HG03565 (cell line): Measurements from ENCODE around the gene NDUFA6.
"Not testable (repeated sequence)": the region's sequence is repeated elsewhere in the genome, so short reads cannot be mapped to it uniquely, and the experiment has no call there.

Experiments
- ATAC-seq: cut with Tn5 transposase; IDR thresholded peaks from one replicate; pipeline ENCODE4 v1.9.1; 2021; ENCODE audit warnings: mild to moderate bottlenecking, moderate library complexity; ENCODE audit not compliant: unreplicated experiment

The NDUFA6 gene

GRCh38 chr22:42072606-42073330 is 17.8 kb downstream of the NDUFA6 start:
- ATAC-seq = no peak

- ATAC-seq = not testable (repeated sequence)
Measured at GRCh38 chr22:42071508-42071907, 19.1 kb downstream of the NDUFA6 start.

GRCh38 chr22:42070517-42071422 is 19.8 kb downstream of the NDUFA6 start, which contains the start of gene NAGA:
Gene NAGA (minus strand): TSS chr22:42070812. CDS start chr22:42070297, 515 bp downstream.
- peak; percentile 82 for ATAC-seq

- ATAC-seq = no peak
Measured at GRCh38 chr22:42069801-42070516, 20.6 kb downstream of the NDUFA6 start.

- ATAC-seq = no peak
Measured at GRCh38 chr22:42068291-42068690, 22.3 kb downstream of the NDUFA6 start.

DNA sequence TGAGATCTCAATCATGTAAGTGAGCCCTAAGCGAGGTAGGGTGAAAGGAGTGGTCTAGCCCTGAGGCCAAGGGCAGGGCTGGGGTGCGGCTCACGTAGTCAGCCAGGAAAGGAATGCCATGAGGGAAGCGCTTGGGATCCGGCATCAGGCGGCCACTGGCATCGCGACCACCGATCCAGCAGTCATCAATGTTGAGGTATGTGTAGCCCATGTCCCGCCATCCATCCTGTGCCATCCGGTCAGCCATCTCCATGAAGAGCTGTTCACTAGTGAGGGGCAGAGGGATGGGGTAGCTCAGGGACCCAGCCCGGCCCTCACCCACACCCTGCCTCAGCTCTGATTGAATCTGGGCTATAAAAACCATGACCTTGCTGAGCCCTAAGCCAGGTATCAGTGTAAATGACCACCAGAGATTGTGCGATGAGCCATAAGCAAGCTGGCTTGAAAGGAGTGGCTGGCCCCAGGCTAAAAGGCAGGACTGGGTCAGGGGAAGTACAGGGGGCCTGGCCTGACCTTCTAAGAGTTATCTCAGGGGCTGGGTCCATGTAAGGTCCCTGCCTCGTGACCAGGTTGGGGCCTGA is 22.8 kb downstream of the NDUFA6 start:
- ATAC-seq = no peak

DNA sequence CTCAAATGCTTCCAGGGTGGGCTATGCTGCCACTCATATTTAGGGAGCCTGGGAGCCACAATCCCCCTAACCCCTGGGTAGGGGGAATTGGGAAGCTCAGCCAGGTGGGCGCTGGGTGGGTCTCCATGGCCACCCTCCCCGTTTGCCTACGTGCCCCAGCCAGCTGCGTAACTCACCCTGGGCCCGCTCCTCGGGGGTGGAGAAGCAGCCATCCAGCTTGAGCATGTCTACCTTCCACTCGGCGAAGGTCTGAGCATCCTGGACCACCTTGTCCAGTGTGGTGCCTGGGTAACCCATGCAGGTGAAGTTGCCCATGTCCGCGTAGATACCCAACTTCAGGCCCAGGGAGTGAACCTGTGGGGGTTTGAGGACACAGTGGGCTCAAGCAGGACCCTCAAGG is 23.6 kb downstream of the NDUFA6 start:
- ATAC-seq = no peak

DNA sequence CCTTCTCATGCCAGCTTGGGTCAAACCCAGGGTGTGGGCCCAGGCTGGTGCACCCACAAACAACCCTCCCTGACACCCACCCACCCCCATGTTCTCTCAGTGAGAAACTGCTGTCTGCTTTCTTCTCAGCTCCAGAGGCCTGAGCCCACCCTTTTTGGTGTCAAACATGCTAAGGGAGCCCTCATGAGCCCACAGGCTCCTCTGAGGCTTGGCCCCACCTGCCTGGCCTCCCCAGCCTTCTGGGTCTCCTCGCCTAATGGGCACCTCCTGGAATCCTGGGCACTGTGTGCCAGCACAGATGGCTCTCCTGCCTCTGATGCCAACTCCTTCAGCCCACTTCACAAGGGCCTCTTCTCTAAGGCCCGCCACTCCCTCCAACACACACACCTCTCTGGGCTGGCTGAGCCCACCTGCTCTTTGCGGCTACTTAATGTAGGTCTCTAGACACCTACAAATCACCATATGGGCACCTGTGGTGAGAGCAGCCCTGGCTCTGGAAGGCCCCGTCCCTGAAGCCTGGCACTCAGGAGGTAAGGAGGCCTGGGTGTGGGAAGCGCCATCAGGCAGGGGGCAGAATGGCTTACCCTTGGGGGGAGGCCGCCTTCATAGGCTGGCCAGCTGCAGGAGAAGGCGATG is 24.3 kb downstream of the NDUFA6 start:
- ATAC-seq = no peak

- ATAC-seq = no peak
Measured at GRCh38 chr22:42065438-42066125, 25.0 kb downstream of the NDUFA6 start.

- no peak for ATAC-seq
Measured at GRCh38 chr22:42064629-42065028, 25.9 kb downstream of the NDUFA6 start.

GRCh38 chr22:42062506-42063170 is 27.9 kb downstream of the NDUFA6 start:
- no peak for ATAC-seq

- no peak for ATAC-seq
Measured at GRCh38 chr22:42061041-42061440, 29.5 kb downstream of the NDUFA6 start.

- no peak for ATAC-seq
Measured at GRCh38 chr22:42060489-42060888, 30.1 kb downstream of the NDUFA6 start.

GRCh38 chr22:42056757-42057511 is 33.6 kb downstream of the NDUFA6 start:
- ATAC-seq = no peak

GRCh38 chr22:42052765-42053164 is 37.8 kb downstream of the NDUFA6 start:
- ATAC-seq = no peak

- no peak for ATAC-seq
Measured at GRCh38 chr22:42050641-42051180, 39.9 kb downstream of the NDUFA6 start.

DNA sequence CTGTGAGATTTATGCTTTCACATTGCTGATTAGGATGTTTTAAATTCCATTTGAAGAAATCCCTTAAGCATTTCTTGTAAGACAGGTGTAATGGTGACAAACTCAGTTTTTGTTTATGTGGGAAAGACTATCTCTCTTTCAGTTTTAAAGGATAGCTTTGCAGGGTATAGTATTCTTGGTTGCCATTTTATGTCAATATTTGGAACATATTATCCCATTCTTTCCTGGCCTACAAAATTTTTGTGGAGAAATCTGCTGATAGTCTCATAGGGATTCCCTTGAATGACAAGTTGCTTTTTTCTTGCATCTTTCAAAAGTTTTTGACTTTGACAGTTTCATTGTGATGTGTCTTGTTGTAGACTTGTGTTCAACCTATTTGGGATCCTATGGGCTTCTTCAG is 48.8 kb downstream of the NDUFA6 start:
- ATAC-seq = no peak

DNA sequence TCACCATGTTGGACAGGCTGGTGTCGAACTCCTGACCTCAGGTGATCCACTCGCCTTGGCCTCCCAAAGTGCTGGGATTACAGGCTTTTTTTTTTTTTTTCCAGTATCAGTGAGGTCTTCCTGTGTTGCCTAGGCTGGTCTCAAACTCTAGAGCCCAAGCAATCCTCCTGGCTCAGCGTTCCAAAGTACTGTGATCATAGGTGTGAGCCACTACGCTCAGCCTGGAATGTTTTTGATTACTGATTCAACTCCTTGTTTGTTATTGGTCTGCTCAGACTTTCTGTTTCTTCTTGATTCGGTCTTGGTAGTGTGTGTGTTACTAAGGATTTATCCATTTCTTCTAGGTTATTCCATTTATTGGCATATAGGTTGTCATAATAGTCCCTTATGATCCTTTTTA is 51.3 kb downstream of the NDUFA6 start:
- ATAC-seq = no peak
